T-helper 1 cell (primary cell): ENCODE data around the gene ATP5PF.
"Not testable (repeated sequence)": the region's sequence is repeated elsewhere in the genome, so short reads cannot be mapped to it uniquely, and the experiment has no call there.

Source experiments
- DNase-seq, 5 donors: peaks; one replicate each; pipeline ENCODE4 v3.0.0-alpha.2; 2012 to 2020
- total RNA-seq, 4 donors: gene quantifications; one replicate each; lab custom pipeline; 2026; lab: John Stamatoyannopoulos, UW

The ATP5PF gene
- total RNA-seq: 8.4 to 14.2 (median 11.5) reads per million in 4 donors

- DNase-seq: peak; percentile 94 to 99 (median 96)
These were observed at the start of gene ATP5PF, which contains the start of gene GABPA for GRCh38 chr21:25734904-25735645. Gene ATP5PF (minus strand): TSS chr21:25734904. CDS start chr21:25729794, 5,110 bp downstream. Gene GABPA (plus strand): TSS chr21:25734972. CDS start chr21:25741599, 6,627 bp downstream.

GRCh38 chr21:25778126-25778875 is 43.6 kb upstream of the ATP5PF start:
- DNase-seq: not testable (repeated sequence)

- DNase-seq: no peak
These were observed 41.7 kb upstream of the ATP5PF start for GRCh38 chr21:25776440-25776839.

- no peak for DNase-seq
These were observed 38.0 kb upstream of the ATP5PF start for GRCh38 chr21:25772686-25773085.

- DNase-seq: no peak
These were observed 33.2 kb upstream of the ATP5PF start for GRCh38 chr21:25767921-25768320.

GRCh38 chr21:25764065-25764464 is 29.4 kb upstream of the ATP5PF start:
- DNase-seq: no peak

GRCh38 chr21:25760677-25761076 is 26.0 kb upstream of the ATP5PF start:
- no peak for DNase-seq

- DNase-seq: no peak
These were observed 25.4 kb upstream of the ATP5PF start for GRCh38 chr21:25760061-25760460.

- no peak for DNase-seq
These were observed 24.9 kb upstream of the ATP5PF start for GRCh38 chr21:25759573-25759972.

- no peak for DNase-seq
These were observed 22.8 kb upstream of the ATP5PF start for GRCh38 chr21:25757531-25757930.

- DNase-seq: no peak
These were observed 21.7 kb upstream of the ATP5PF start for GRCh38 chr21:25756190-25756932.

- DNase-seq: no peak
These were observed 17.7 kb upstream of the ATP5PF start for GRCh38 chr21:25752416-25752815.

GRCh38 chr21:25750085-25750484 is 15.4 kb upstream of the ATP5PF start:
- no peak for DNase-seq

- DNase-seq: no peak
These were observed 10.2 kb upstream of the ATP5PF start for GRCh38 chr21:25744854-25745253.

- DNase-seq: no peak
These were observed 8.2 kb upstream of the ATP5PF start for GRCh38 chr21:25742900-25743299.

GRCh38 chr21:25737421-25737820 is 2.7 kb upstream of the ATP5PF start:
- no peak for DNase-seq

GRCh38 chr21:25735646-25736597 is 1.2 kb upstream of the ATP5PF start:
- peak in 4 of 5 donors; percentile 52 to 78 (median 58) for DNase-seq

- DNase-seq: no peak
These were observed 125 bp downstream of the ATP5PF start for GRCh38 chr21:25734654-25734903.

- peak in 3 of 5 donors; percentile 10 to 42 (median 14) for DNase-seq
These were observed 648 bp downstream of the ATP5PF start for GRCh38 chr21:25733859-25734653.

- no peak for DNase-seq
These were observed 2.5 kb downstream of the ATP5PF start for GRCh38 chr21:25732091-25732760.

- no peak for DNase-seq
These were observed 12.1 kb downstream of the ATP5PF start for GRCh38 chr21:25722631-25723030.
